Activated naive CD4-positive, alpha-beta T cell treated with anti-CD3 and anti-CD28 coated beads, Interleukin-2, amount 10 ng/mL, durations not matched to agents 7 days and 5 days (primary cell): Measurements from ENCODE around the gene TRIM72.
"Not testable (repeated sequence)": the region's sequence is repeated elsewhere in the genome, so short reads cannot be mapped to it uniquely, and the experiment has no call there.

Experiments
- CTCF ChIA-PET: fragments of 350-600 bp; sonication (Branson Sonifier 250); formaldehyde crosslinking; loops from one replicate; lab custom pipeline; 2021; ENCODE audit warnings: antibody characterized with exemption; lab: Charles Lee
- DNase-seq: peaks from one replicate; pipeline ENCODE4 v3.0.0-alpha.2; 2020
- H3K27ac Mint-ChIP-seq: one replicate; pipeline ENCODE4 v1.8.0; 2021; ENCODE audit warnings: mild to moderate bottlenecking, moderate library complexity, mixed read lengths
- H3K27me3 Mint-ChIP-seq: one replicate; pipeline ENCODE4 v1.8.0; 2021; ENCODE audit warnings: mild to moderate bottlenecking, mixed read lengths
- H3K36me3 Mint-ChIP-seq: one replicate; pipeline ENCODE4 v1.8.0; 2021; ENCODE audit warnings: mixed read lengths
- H3K4me1 Mint-ChIP-seq: one replicate; pipeline ENCODE4 v1.8.0; 2021; ENCODE audit warnings: mixed read lengths
- H3K4me3 Mint-ChIP-seq: one replicate; pipeline ENCODE4 v1.8.0; 2021; ENCODE audit warnings: mild to moderate bottlenecking, moderate library complexity, mixed read lengths
- H3K9me3 Mint-ChIP-seq: one replicate; pipeline ENCODE4 v1.8.0; 2021; ENCODE audit warnings: mixed read lengths

TRIM72 gene

GRCh38 chr16:31195861-31196260 lies 18.1 kb upstream of the TRIM72 start:
- peaks cover 66% of the 10 kb centered on the region for H3K36me3 Mint-ChIP-seq
- CTCF ChIA-PET, result interaction anchor here (0.6 kb wide), 1 partner anchor 18 kb away, joined by 4 read pairs; no protein-coding TSS in a partner anchor

GRCh38 chr16:31196324-31197088 lies 17.4 kb upstream of the TRIM72 start:
- CTCF ChIA-PET, result interaction anchor here (0.6 kb wide), 1 partner anchor 19 kb away, joined by 4 read pairs; no protein-coding TSS in a partner anchor
- no peaks in the 10 kb centered on the region for H3K27me3 Mint-ChIP-seq
- peaks cover 62% of the 10 kb centered on the region for H3K4me1 Mint-ChIP-seq

More at GRCh38 chr16:31195861-31196260, 18.1 kb upstream of the TRIM72 start:
- not testable (repeated sequence) for H3K27me3 Mint-ChIP-seq, H3K9me3 Mint-ChIP-seq, DNase-seq, H3K4me3 Mint-ChIP-seq
- Mint-ChIP-seq H3K4me1 (peaks cover 58% of the 10 kb centered on the region), H3K27ac (peak overlapping the region; percentile 49)

GRCh38 chr16:31198207-31198882 lies 15.6 kb upstream of the TRIM72 start:
- CTCF ChIA-PET, result interaction anchor here (0.9 to 1.4 kb wide), 2 partner anchors 56 to 670 kb away, joined by 3 read pairs; no protein-coding TSS in a partner anchor

More at GRCh38 chr16:31196324-31197088, 17.4 kb upstream of the TRIM72 start:
- H3K9me3 Mint-ChIP-seq, result no peaks in the 10 kb centered on the region
- peaks cover 66% of the 10 kb centered on the region for H3K36me3 Mint-ChIP-seq
- H3K27ac Mint-ChIP-seq, result peak overlapping the region; percentile 49
- no peak overlapping the region for H3K4me3 Mint-ChIP-seq
- no peak for DNase-seq

GRCh38 chr16:31199430-31200041 lies 14.4 kb upstream of the TRIM72 start:
- CTCF ChIA-PET, result interaction anchor here (0.9 to 4.5 kb wide), 3 partner anchors 134 to 669 kb away, joined by 3 to 22 read pairs (median 5); no protein-coding TSS in a partner anchor
- no peak for DNase-seq
- peaks cover 68% of the 10 kb centered on the region for H3K4me1 Mint-ChIP-seq
- peak overlapping the region; percentile 5 for H3K4me3 Mint-ChIP-seq
- H3K36me3 Mint-ChIP-seq, result peaks cover 43% of the 10 kb centered on the region
- no peaks in the 10 kb centered on the region for H3K9me3 Mint-ChIP-seq
- H3K27ac Mint-ChIP-seq, result peak overlapping the region; percentile 80
- H3K27me3 Mint-ChIP-seq, result peaks cover 7% of the 10 kb centered on the region

More at GRCh38 chr16:31198207-31198882, 15.6 kb upstream of the TRIM72 start:
- Mint-ChIP-seq H3K4me3 (no peak overlapping the region), H3K27me3 (peaks cover 4% of the 10 kb centered on the region), H3K36me3 (peaks cover 50% of the 10 kb centered on the region), H3K9me3 (no peaks in the 10 kb centered on the region), H3K4me1 (peaks cover 63% of the 10 kb centered on the region), H3K27ac (peak overlapping the region; percentile 17)
- no peak for DNase-seq

- CTCF ChIA-PET, result interaction anchor here (0.8 to 4.5 kb wide), 8 partner anchors 10 to 243 kb away, joined by 3 to 22 read pairs (median 6); partner anchors contain the start of genes TRIM72 and ZNF843
- peaks cover 37% of the 10 kb centered on the region for H3K36me3 Mint-ChIP-seq
- not testable (repeated sequence) for DNase-seq, H3K4me3 Mint-ChIP-seq, H3K9me3 Mint-ChIP-seq
- peaks cover 13% of the 10 kb centered on the region for H3K27me3 Mint-ChIP-seq
- peak overlapping the region; percentile 80 for H3K27ac Mint-ChIP-seq
- peaks cover 69% of the 10 kb centered on the region for H3K4me1 Mint-ChIP-seq
Measured at GRCh38 chr16:31200111-31200510, 13.8 kb upstream of the TRIM72 start.

GRCh38 chr16:31200821-31201568 lies 12.9 kb upstream of the TRIM72 start:
- peaks cover 33% of the 10 kb centered on the region for H3K36me3 Mint-ChIP-seq
- no peaks in the 10 kb centered on the region for H3K9me3 Mint-ChIP-seq
- H3K27me3 Mint-ChIP-seq, result peaks cover 22% of the 10 kb centered on the region
- peak; percentile 80 for DNase-seq
- peak overlapping the region; percentile 80 for H3K27ac Mint-ChIP-seq
- H3K4me1 Mint-ChIP-seq, result peaks cover 73% of the 10 kb centered on the region
- H3K4me3 Mint-ChIP-seq, result peak overlapping the region; percentile 88
- CTCF ChIA-PET, result interaction anchor here (0.6 to 4.5 kb wide), 14 partner anchors 9 to 242 kb away, joined by 3 to 22 read pairs (median 4); partner anchors contain the start of genes HSD3B7, TRIM72 and ZNF843

GRCh38 chr16:31201582-31202413 lies 12.1 kb upstream of the TRIM72 start:
- CTCF ChIA-PET, result interaction anchor here (0.5 to 4.5 kb wide), 14 partner anchors 8 to 259 kb away, joined by 3 to 22 read pairs (median 4); partner anchors contain the start of genes HSD3B7, TRIM72 and ZNF843
- H3K9me3 Mint-ChIP-seq, result no peaks in the 10 kb centered on the region
- peaks cover 25% of the 10 kb centered on the region for H3K36me3 Mint-ChIP-seq
- peak overlapping the region; percentile 80 for H3K27ac Mint-ChIP-seq
- peaks cover 28% of the 10 kb centered on the region for H3K27me3 Mint-ChIP-seq
- peak overlapping the region; percentile 88 for H3K4me3 Mint-ChIP-seq
- DNase-seq, result peak; percentile 72
- peaks cover 70% of the 10 kb centered on the region for H3K4me1 Mint-ChIP-seq

GRCh38 chr16:31202414-31203375 lies 11.2 kb upstream of the TRIM72 start, which contains the start of gene PYCARD:
Gene PYCARD (minus strand): TSS chr16:31202760. CDS start chr16:31202690, 70 bp downstream.
- H3K4me3 Mint-ChIP-seq, result peak within 1 kb of the TSS; percentile 88
- H3K27ac Mint-ChIP-seq, result peak within 1 kb of the TSS; percentile 80
- CTCF ChIA-PET, result interaction anchor here (0.5 to 4.5 kb wide), 5 partner anchors 25 to 258 kb away, joined by 3 to 22 read pairs (median 3); no protein-coding TSS in a partner anchor
- peaks cover 35% of the 10 kb centered on the region for H3K27me3 Mint-ChIP-seq
- peak; percentile 68 for DNase-seq
- H3K36me3 Mint-ChIP-seq, result peaks cover 24% of the 10 kb centered on the region
- peaks cover 66% of the 10 kb centered on the region for H3K4me1 Mint-ChIP-seq
- no peaks in the 10 kb centered on the region for H3K9me3 Mint-ChIP-seq

GRCh38 chr16:31204871-31205666 lies 8.8 kb upstream of the TRIM72 start:
- Mint-ChIP-seq H3K27me3 (peaks cover 41% of the 10 kb centered on the region), H3K9me3 (no peaks in the 10 kb centered on the region), H3K4me3 (peak overlapping the region; percentile 34), H3K27ac (no peak overlapping the region), H3K36me3 (peaks cover 10% of the 10 kb centered on the region), H3K4me1 (peaks cover 47% of the 10 kb centered on the region)
- CTCF ChIA-PET, result no interaction called here
- DNase-seq, result no peak

GRCh38 chr16:31206776-31207175 lies 7.1 kb upstream of the TRIM72 start:
- H3K4me3 Mint-ChIP-seq, result no peak overlapping the region
- no peaks in the 10 kb centered on the region for H3K36me3 Mint-ChIP-seq
- H3K4me1 Mint-ChIP-seq, result peaks cover 37% of the 10 kb centered on the region
- no peaks in the 10 kb centered on the region for H3K9me3 Mint-ChIP-seq
- H3K27ac Mint-ChIP-seq, result no peak overlapping the region
- CTCF ChIA-PET, result no interaction called here
- DNase-seq, result no peak
- H3K27me3 Mint-ChIP-seq, result peaks cover 45% of the 10 kb centered on the region

- H3K36me3 Mint-ChIP-seq, result no peaks in the 10 kb centered on the region
- no peak overlapping the region for H3K4me3 Mint-ChIP-seq
- H3K9me3 Mint-ChIP-seq, result no peaks in the 10 kb centered on the region
- peaks cover 36% of the 10 kb centered on the region for H3K4me1 Mint-ChIP-seq
- DNase-seq, result no peak
- H3K27me3 Mint-ChIP-seq, result peaks cover 67% of the 10 kb centered on the region
- no peak overlapping the region for H3K27ac Mint-ChIP-seq
- CTCF ChIA-PET, result interaction anchor here (2.6 kb wide), 1 partner anchor 12 kb away, joined by 7 read pairs; no protein-coding TSS in a partner anchor
Measured at GRCh38 chr16:31213342-31213741, 577 bp upstream of the TRIM72 start.
